Islet precursor cell (in vitro differentiated cells): ENCODE measurements around the gene REST.
"Not testable (repeated sequence)": the region's sequence is repeated elsewhere in the genome, so short reads cannot be mapped to it uniquely, and the experiment has no call there.

Experiments
- DNase-seq: peaks from one replicate; pipeline ENCODE4 v3.0.0-alpha.2; 2018

REST gene, protein sequence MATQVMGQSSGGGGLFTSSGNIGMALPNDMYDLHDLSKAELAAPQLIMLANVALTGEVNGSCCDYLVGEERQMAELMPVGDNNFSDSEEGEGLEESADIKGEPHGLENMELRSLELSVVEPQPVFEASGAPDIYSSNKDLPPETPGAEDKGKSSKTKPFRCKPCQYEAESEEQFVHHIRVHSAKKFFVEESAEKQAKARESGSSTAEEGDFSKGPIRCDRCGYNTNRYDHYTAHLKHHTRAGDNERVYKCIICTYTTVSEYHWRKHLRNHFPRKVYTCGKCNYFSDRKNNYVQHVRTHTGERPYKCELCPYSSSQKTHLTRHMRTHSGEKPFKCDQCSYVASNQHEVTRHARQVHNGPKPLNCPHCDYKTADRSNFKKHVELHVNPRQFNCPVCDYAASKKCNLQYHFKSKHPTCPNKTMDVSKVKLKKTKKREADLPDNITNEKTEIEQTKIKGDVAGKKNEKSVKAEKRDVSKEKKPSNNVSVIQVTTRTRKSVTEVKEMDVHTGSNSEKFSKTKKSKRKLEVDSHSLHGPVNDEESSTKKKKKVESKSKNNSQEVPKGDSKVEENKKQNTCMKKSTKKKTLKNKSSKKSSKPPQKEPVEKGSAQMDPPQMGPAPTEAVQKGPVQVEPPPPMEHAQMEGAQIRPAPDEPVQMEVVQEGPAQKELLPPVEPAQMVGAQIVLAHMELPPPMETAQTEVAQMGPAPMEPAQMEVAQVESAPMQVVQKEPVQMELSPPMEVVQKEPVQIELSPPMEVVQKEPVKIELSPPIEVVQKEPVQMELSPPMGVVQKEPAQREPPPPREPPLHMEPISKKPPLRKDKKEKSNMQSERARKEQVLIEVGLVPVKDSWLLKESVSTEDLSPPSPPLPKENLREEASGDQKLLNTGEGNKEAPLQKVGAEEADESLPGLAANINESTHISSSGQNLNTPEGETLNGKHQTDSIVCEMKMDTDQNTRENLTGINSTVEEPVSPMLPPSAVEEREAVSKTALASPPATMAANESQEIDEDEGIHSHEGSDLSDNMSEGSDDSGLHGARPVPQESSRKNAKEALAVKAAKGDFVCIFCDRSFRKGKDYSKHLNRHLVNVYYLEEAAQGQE

DNA sequence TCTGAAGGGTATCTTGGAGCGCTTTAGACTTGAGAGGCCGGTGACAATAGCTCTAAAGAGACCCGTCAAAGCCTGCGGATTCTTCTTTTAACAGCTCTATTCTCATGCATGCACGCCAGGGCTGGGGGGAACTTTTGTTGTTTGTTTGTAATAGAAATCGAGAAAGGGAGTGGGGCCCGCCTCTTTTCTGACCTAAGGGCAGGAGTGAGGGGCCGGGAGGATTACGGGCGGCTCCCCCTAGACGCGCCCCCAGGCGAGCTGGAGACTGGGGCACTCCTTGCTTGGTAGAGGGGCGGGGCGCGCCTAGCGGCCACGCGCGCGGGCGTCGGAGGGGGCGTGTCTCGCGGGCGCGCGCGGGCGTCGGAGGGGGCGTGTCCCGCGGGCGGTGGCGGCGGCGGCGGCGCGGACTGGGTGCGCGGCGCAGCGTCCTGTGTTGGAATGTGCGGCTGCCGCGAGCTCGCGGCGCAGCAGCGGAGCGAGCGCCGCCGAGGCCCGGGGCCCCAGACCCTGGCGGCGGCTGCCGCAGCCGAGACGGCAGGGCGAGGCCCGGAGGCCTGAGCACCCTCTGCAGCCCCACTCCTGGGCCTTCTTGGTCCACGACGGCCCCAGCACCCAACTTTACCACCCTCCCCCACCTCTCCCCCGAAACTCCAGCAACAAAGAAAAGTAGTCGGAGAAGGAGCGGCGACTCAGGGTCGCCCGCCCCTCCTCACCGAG is at the start of gene REST:
Gene REST (plus strand): TSS at position 412 of the 717 bp plus-strand sequence. CDS start 2,739 bp downstream, outside the sequence.
- DNase-seq, result peak; percentile 88

DNA sequence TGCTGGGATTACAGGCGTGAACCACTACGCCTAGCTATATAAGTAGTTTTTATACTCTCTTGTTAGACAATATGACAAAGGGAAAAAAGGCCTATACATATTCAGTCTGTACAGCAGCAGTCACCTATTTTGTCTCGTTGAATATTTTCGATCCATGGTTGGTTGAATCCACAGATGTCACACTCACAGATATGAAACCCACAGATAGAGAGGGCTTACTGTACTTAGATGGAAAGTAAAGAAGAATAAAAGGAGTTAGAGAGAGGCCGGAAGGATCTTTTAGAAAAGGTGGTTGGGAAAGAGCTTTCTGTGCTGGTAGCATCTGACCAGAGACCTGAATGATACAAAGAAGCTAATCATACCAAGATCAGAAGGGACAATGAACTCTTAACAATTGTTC is 47.9 kb upstream of the REST start:
- DNase-seq, result no peak

DNA sequence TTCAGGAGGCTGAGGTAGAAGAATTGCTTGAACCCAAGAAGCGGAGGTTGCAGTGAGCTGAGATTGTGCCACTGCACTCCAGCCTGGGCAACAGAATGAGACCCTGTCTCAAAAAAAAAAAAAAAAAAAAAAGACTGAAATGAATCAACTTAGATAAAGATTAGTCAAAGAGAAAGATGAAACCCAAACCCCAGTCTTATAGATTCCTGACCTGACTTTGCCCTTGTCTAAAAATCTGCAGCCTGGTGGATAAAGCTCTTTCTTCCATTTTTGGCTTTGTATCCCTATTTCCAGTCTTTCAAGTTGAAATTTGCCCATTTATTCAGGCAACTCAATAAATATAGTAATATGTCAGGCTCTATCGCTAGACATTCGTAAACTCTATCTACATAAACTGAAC is 46.9 kb upstream of the REST start:
- no peak for DNase-seq

DNA sequence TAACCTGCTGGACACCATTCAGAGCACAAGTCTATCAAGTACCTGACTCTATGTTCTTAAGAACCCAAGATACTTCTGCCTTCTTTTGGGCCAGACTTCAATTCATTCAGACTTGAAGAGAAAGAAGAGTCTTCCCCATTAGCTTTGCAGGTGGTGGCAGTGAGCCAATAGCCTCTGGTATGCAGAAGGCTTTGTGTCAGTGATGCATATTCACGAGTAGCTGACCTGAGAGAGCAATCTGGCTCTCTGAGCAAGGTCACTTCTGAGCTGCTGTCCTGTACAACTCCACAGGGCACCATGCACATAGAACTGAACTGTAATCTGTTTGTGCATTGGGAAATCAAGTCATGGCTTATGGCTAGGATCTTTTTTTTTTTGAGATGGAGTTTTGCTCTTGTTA is 46.3 kb upstream of the REST start:
- no peak for DNase-seq

DNA sequence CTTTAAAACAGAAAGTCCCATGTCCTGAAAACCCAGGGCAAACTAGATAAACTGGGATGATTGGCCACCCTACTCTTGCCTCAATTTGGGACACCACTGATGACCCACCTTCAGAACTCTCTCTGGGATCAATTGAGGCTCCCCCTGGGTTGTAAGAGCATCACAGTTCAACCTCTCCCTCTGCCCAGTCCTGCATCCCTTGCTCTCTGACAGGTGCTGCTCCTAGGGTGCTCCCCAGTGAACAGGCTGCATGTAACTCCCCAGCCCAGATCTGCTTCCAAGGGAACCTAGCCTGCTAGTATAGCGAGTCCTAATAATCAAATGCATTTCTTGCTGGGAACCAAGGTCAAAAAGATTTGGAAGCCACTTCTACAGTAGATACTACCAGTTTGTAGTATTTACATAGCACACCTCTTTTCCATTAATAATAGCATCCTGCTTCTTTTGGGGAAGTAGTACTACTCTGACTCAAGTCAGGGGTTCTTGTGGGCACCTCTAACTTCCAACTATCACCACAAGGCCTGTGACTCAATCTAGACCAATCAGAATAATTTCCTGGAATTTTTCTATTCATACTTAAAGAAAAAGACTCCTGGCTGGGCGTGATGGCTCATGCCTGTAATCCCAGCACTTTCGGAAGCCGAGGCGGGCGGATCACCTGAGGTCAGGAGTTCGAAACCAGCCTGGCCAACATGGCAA is 44.1 kb upstream of the REST start:
- no peak for DNase-seq

DNA sequence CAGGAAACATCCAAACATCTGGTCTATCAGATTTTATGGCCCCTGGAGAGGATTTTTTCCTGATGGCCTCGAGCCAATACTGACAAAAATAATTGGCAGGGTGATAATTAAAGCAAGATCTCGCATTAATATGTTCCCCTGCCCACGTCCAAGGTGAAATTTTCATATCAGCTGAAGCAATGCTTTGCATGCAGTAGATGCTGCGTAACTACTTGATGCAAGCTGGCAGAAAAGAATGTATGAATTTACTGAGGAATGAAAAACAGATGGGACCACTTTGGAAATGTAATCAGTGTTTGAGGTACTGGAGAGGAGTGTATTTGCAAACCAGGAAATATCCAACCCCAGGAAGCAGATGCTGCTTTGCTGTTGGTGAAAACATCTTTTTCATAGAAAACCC is 36.8 kb upstream of the REST start:
- DNase-seq, result no peak

DNA sequence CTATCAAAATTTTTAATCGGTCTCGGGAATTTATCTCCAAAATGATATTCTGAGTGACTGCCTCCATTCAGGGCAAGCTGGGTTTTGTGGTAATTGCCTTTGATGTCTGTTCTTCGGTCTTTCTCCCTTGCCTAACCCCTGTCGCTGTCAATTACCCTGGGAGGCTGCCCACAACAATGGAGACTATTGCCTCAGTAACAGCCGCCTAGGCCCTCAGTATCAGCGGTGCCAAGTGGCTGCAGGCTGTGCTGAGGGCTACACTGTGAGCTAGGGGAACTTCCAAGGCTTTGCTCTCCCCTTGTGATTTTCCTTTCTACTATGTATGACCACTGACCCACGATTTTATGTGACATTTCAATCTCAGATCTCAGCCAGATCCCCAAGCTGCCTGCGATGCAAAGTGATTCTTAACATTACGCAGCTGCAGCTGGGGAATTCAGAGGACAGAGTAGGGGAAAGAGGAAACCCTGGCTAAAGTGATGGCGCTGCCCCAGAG is 36.3 kb upstream of the REST start:
- DNase-seq, result peak; percentile 67

DNA sequence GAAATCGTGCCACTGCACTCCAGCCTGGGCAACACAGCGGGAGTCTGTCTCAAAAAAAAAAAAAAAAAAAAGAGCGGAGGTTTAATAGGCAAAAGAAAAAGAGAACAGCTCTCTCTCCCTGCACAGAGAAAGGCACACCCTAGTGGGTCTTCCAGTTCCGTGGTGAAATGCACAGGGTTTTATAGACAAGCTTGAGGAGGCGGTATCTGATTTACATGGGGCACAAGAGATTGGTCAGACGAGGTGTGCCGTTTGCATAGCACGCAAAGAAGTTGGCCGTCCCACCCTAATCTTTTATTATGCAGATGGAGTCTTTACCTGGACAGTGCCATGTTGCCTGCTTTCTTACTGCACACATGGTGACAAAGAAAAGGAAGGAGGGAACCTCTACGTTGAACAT is 33.5 kb upstream of the REST start:
- peak; percentile 65 for DNase-seq

DNA sequence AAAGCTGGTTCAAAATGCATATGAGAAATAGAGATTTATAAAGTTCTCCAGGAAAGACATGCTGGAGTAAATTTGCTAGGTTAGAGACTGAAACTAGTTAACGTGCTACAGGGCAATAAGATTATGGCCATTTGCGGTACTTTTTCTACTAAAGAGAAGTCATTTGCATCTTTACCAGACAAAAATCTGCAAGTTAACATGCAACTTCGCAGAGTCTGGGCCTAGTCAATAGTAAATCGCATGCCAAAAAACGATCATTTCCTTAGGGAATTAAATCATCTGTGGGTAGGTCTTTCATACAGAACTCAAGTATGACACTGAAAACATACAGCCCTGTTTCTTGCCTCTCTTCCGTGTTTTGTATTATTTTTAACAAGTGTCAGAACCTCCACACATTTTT is 32.8 kb upstream of the REST start:
- no peak for DNase-seq

DNA sequence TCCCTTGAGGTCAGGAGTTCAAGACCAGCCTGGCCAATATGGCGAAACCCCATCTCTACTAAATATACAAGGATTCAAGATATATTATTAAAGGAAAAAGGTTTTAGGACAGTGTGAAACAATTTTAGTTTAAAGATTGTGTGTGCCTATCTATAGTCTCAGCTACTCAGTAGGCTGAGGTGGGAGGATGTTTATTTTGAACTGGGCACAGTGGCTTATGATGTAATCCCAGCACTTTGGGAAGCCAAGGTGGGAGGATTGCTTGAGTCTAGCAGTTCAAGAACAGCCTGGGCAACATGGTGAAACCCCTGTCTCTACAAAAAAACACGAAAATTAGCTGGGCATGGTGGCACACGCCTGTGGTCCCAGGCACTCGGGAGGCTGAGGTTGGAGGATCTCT is 31.4 kb upstream of the REST start:
- no peak for DNase-seq

DNA sequence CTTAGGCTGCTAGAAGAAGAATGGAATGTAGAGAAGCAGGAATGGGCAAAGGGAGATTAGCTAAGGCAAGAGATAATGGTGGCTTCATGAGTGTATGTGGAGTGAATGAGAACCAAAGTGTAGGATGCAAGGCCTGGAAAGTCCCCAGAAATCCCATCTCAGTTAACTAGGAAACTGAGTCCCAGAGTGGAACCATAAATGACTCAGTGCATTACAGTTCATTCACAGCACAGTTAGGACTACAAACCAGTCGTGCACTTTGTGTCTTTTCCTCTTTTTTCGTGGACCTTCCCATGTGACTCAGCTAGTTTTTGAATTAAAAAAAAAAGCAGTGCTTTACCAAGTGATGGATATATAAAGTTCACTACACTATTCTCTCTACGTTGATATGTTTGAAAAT is 27.7 kb upstream of the REST start:
- no peak for DNase-seq

DNA sequence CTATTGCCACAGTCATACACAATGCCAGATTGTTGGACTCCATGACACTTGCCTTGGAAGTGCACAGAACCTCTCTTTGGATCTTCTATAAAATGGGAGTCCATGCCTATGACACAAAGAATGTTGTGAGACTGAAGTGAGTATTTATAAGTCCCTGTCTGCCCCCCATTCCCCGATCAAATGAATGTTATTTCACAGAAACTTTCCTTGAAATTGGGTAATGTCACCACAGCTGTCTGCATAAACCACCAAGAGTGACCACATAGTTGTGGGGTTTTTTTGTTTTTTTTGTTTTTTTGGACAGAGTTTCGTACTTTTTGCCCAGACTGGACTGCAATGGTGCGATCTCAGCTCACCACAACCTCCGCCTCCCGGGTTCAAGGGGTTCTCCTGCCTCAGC is 27.1 kb upstream of the REST start:
- no peak for DNase-seq

DNA sequence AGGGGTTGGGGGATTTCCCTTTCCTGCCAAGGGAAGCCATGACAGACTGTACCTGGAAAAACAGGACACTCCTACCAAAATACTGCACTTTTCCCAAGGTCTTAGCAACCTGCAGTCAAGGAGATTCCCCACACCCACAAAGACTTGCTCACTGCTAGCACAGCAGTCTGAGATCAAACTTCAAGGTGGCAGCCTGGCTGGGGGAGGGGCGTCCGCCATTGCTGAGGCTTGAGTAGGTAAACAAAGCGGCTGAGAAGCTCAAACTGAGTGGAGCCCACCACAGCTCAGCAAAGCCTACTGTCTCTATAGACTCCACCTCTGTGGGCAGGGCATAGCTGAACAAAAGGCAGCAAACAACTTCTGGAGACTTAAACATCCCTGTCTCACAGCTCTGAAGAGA is 23.2 kb upstream of the REST start:
- DNase-seq, result not testable (repeated sequence)

DNA sequence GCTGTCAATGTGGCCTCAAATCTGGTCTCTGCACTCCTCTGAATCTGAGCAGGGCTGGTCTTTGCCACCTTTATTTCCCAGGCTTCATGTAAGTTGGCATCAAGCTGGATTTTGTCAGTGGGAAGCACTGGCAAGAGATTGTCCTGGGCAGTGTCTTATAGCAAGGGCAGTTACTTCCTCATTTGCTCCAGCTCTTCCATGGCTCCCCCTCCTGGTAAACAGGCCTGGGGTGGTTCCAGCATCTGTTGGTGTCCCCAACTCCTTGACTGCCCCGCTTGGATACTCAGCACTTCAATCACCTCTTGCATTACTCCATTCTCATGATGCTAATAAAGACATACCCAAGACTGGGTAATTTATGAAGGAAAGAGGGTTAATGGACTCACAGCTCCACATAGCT is 15.0 kb upstream of the REST start:
- no peak for DNase-seq

DNA sequence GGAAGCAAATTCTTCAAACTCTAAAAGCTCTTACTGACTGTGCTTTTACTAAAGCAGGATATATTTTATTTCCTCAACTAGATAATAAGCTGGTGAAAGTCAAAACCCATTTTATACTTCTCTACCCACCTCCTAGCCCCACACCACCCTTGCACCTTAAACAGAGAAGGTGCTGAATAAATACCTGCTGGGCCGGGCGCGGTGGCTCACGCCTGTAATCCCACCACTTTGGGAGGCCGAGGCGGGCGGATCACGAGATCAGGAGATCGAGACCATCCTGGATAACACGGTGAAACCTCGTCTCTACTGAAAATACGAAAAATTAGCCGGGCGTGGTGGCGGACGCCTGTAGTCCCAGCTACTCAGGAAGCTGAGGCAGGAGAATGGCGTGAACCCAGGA is 9.9 kb upstream of the REST start:
- DNase-seq, result not testable (repeated sequence)

DNA sequence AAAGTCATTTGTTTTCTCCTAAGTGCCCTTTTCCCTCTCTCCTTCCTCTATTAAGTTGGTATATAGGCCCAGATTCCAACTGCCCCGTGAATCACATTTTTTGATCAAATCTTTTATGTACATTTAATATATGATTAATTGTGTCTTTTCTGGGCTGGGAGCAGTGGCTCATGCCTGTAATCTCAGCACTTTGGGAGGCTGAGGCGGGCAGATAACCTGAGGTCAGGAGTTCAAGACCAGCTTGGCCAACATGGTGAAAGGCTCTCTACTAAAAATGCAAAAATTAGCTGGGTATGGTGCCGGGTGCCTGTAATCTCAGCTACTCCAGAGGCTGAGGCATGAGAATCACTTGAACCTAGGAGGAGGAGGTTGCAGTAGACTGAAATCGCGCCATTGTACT is 7.5 kb upstream of the REST start:
- not testable (repeated sequence) for DNase-seq

DNA sequence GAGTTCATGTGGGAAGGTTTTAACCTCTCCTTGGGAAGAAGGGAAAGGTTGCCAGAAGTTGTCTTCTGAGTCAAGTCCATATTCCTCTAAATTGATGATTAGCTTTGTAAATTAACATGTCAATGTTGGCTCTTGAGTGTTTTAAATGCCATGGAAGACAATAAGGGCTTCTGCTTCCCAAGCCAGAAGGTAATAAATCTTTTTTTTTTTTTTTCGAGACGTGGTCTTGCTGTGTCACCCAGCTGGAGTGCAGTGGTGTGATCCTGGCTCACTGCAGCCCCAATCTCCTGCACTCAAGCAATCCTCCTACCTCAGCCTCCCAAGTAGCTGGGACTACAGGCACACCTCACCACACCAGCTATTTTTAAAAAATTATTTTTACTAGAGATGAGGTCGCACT is 5.0 kb upstream of the REST start:
- DNase-seq, result no peak

DNA sequence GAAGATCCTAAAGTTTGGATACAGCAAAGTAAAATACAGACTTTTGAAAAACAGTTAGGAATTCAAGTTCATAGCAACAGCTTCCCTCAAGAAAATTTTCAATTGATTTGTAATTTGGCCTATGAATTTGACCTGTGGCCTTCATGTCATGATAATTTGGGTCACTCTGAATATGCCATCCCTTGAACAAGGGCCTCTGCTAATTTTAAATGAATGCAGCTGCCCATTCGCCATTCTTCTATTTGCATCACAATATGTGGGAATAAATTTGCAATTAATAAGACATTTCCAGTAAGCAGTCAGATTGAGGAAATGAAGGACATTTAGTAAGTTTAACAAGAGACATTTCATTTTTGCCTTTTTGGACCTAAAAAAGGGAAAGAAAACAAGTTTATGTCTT is 1.9 kb upstream of the REST start:
- DNase-seq, result no peak

DNA sequence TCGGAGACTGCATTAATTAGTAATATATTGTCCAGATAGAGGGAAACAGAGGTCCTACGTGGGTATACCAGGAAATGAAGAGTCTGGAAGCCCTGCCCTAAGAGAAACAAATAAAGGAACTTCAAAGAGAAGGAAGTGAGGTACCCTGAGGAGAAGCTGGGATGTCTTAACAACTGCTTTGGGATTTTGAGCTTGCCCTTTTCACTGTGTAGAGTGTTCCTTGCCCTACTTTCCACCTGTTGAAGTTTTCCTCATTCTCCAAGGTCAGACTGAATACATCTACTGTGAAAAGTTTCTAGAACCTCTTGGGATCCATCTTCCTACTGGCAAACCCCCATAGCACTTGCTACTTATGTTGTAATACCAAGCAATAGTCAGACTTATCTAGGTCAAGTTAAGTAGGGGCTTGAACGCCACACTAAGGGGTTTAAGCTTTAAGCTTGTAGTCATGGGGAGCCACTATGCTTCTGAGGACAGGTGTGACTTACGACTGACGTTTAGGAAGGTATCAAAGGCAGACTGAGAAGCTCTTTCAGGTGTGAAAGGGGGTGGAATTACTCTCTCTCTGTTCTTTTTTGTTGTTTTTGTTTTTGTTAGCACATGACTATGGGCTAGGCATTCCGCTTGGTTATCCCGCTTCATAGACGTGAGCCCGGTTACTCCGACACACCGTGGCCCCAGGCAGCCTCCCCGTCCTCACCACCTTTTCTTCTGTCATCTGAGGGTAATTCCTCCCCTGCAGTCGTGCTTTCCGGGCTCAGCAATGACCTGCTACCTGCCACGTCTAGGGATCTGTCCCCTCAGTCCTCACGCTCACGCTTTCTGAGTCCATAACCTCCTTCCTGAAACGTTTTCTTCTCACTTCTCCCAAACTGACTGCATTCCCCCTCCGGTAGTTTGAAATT is 959 bp upstream of the REST start:
- DNase-seq, result peak; percentile 55

DNA sequence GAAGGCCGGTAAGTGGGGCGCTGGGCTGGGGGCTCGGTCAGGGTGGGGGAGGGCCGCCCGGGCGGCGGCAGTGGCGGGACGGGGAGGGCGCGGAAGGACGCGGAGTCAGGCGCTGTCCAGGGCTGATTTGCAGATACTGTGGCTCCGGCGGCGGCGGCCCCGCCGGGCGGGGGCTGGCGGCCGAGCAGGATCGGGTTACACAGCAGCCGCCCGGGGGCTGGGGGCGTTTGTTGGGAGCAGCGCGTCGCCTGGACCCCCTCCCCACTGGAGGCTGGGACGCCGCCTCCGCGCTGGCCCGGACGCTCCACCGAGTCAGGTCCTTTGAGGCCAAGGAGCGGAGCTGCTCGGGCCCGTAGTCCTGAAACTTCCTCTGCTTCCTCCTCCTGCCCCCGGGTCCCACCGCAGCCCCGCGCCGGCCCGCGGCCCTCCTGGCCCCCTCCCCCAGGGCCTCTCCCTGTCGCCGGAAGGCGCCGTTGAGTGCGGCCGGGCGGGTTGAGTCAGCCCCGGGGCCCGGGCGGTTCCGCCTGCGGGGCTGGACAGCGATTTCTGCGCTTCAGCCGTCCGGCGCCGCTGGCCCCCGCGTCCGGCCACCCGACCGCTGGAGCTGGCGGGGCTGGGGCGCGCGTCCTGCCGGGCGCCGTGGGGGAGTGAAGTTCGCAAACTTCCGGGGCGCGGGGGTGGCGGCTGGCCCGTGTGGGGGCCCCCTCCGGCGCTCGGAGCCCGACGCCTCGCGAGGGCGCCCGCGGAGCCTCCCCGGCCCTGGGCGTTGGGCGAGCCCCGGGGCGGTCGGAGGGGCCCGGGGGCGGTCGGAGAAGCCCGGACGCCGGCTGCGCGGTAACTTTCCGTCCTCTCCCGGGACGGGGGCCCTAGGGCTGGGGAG is 746 bp downstream of the REST start:
- peak; percentile 95 for DNase-seq
